CD4-positive, alpha-beta T cell (primary cell): ENCODE data around the gene ROCK1. TPM values are rescaled to one million over a fixed set of nuclear protein-coding genes. Genes with fewer than 3 reads are reported as not detected.
"Not testable (repeated sequence)": the region's sequence is repeated elsewhere in the genome, so short reads cannot be mapped to it uniquely, and the experiment has no call there.

Experiments used
- ATAC-seq: fragments of 200-7000 bp; cut with Tn5 transposase; one replicate; pipeline ENCODE4 v1.10.0; 2022; ENCODE audit warnings: mild to moderate bottlenecking; ENCODE audit not compliant: poor library complexity
- CTCF ChIA-PET: fragments of 350-600 bp; sonication (Branson Sonifier 250); formaldehyde crosslinking; loops from one replicate; lab custom pipeline; 2021; ENCODE audit warnings: antibody characterized with exemption, inconsistent platforms; lab: Charles Lee
- POLR2A ChIA-PET: fragments of 350-600 bp; sonication (Branson Sonifier 250); formaldehyde crosslinking; loops from one replicate; lab custom pipeline; 2021; ENCODE audit warnings: antibody characterized with exemption, inconsistent platforms; lab: Charles Lee
- DNase-seq, 14 experiments: peaks; one replicate each; pipeline ENCODE4 v3.0.0-alpha.2; 2013 to 2020; ENCODE audit warnings: mixed read lengths in 2 of 14
- H3K27ac ChIP-seq, 2 donors: one replicate each; pipeline versions ENCODE4 v1.5.1 to v1.7.0; 2013; ENCODE audit warnings: low read length in 2 of 2, low read depth in 1 of 2, mild to moderate bottlenecking in 1 of 2
- H3K27me3 ChIP-seq, 2 experiments: 1 replicate in 1 of 2; 2 replicates in 1 of 2; pipeline versions ENCODE4 v1.6.1 to v1.7.0; 2013; ENCODE audit warnings: low read length in 2 of 2, control low read depth in 1 of 2, mild to moderate bottlenecking in 1 of 2, moderate library complexity in 1 of 2; ENCODE audit not compliant: insufficient read depth in 2 of 2, control insufficient read depth in 1 of 2
- H3K36me3 ChIP-seq: one replicate; pipeline ENCODE4 v1.6.1; 2013; ENCODE audit warnings: low read length, control low read depth; ENCODE audit not compliant: insufficient read depth
- H3K4me1 ChIP-seq: one replicate; pipeline ENCODE4 v1.6.1; 2013; ENCODE audit warnings: low read length, control low read depth; ENCODE audit not compliant: insufficient read depth
- H3K4me3 ChIP-seq: one replicate; pipeline ENCODE4 v1.5.1; 2013; ENCODE audit warnings: mild to moderate bottlenecking, low read length, moderate library complexity
- H3K9me3 ChIP-seq, 2 experiments: 1 replicate in 1 of 2; 2 replicates in 1 of 2; pipeline versions ENCODE4 v1.6.1 to v1.7.0; 2013; ENCODE audit warnings: low read length in 2 of 2, mild to moderate bottlenecking in 2 of 2, control low read depth in 1 of 2, moderate library complexity in 1 of 2; ENCODE audit not compliant: control insufficient read depth in 1 of 2, insufficient read depth in 1 of 2
- H3K27ac Mint-ChIP-seq: one replicate; pipeline ENCODE4 v1.8.0; 2020; ENCODE audit warnings: mixed read lengths
- H3K27me3 Mint-ChIP-seq: one replicate; pipeline ENCODE4 v1.8.0; 2021; ENCODE audit warnings: mixed read lengths
- H3K36me3 Mint-ChIP-seq: one replicate; pipeline ENCODE4 v1.8.0; 2021; ENCODE audit warnings: low read depth, mixed read lengths
- H3K4me1 Mint-ChIP-seq: one replicate; pipeline ENCODE4 v1.8.0; 2021; ENCODE audit warnings: low read depth, mixed read lengths
- H3K4me3 Mint-ChIP-seq: one replicate; pipeline ENCODE4 v1.8.0; 2020; ENCODE audit warnings: mild to moderate bottlenecking, mixed read lengths
- H3K9me3 Mint-ChIP-seq: one replicate; pipeline ENCODE4 v1.8.0; 2020; ENCODE audit warnings: mixed read lengths
- intact Hi-C, 2 experiments: fragments of 100-400 bp; cut with DNase I in 1 of 2; cut with micrococcal nuclease in 1 of 2; formaldehyde crosslinking; loops; one replicate each; pipeline versions ENCODE4 v1.15.1 to v1.9.0; 2023 to 2025; cut with DNase I, micrococcal nuclease
- total RNA-seq, 174 experiments: library from RNA in 2 of 174; stranded (reverse) in 2 of 174; gene quantifications; one replicate each; pipeline ENCODE4 v1.2.3 and lab custom pipeline; 2021 to 2026
- TF ChIP-seq, protein P1 (sequence below): fragments of 200-600 bp; IDR thresholded peaks from one replicate; pipeline ENCODE4 v1.8.0; 2022; ENCODE audit warnings: antibody characterized with exemption, mild to moderate bottlenecking

The ROCK1 gene
- total RNA-seq, 2 experiments from 2014 or later, result 85.5 to 91.2 TPM

DNA sequence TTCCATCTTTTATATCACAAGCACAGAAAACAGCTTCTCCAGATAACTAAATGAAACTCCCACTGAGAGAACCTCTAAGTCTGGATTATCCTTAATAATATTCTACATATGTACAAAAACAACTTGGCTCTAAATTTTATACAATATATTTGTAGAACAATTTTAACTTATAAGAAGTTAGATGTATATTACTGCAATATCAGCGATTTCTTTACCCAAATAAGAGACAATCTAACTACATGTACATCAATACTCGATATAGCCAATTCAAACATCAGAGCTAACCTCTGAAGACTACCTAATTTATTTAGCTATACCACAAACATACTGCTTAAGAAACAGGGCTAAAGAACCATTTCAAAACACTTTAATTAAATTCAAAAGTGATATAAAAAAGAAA, 148.6 kb downstream of the ROCK1 start:
- TF ChIP-seq, protein P1, sequence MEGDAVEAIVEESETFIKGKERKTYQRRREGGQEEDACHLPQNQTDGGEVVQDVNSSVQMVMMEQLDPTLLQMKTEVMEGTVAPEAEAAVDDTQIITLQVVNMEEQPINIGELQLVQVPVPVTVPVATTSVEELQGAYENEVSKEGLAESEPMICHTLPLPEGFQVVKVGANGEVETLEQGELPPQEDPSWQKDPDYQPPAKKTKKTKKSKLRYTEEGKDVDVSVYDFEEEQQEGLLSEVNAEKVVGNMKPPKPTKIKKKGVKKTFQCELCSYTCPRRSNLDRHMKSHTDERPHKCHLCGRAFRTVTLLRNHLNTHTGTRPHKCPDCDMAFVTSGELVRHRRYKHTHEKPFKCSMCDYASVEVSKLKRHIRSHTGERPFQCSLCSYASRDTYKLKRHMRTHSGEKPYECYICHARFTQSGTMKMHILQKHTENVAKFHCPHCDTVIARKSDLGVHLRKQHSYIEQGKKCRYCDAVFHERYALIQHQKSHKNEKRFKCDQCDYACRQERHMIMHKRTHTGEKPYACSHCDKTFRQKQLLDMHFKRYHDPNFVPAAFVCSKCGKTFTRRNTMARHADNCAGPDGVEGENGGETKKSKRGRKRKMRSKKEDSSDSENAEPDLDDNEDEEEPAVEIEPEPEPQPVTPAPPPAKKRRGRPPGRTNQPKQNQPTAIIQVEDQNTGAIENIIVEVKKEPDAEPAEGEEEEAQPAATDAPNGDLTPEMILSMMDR, result no peak
- intact Hi-C loops, result loop anchor here in 1 of 2 experiments (10.0 kb wide), 1 partner anchor 52 kb away; no protein-coding TSS in a partner anchor

DNA sequence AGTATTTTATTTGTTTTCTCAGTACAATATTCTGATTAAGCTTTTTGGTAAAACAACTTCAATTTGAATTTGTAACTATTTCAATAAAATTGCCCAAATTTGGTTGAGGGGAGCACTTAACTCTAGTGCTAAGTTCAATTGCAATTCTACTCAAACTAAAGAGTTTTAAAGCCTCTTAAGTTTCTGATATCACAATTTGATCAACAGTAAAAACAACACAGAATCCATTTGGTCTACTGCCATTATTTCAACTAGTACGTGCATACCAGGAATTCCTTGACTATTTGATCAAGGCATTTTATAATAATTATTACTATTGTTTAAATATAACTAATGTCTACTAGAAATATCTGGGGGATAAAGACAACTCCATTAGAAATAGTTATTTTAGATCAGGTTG, 150.9 kb downstream of the ROCK1 start:
- Histone ChIP-seq H3K27ac (no peak overlapping the region), H3K4me3 (no peak overlapping the region), H3K9me3 (peaks cover 0 to 7% of the 10 kb centered on the region in 2 experiments), H3K36me3 (peaks cover 46% of the 10 kb centered on the region), H3K4me1 (no peaks in the 10 kb centered on the region), H3K27me3 (no peaks in the 10 kb centered on the region)
- intact Hi-C loops, result loop anchor here in 1 of 2 experiments (2.0 to 10.0 kb wide), 2 partner anchors 54 to 72 kb away; no protein-coding TSS in a partner anchor
- ATAC-seq, result no peak
- Mint-ChIP-seq H3K27ac (no peak overlapping the region), H3K36me3 (peaks cover 76% of the 10 kb centered on the region), H3K4me1 (no peaks in the 10 kb centered on the region), H3K9me3 (no peaks in the 10 kb centered on the region), H3K4me3 (no peak overlapping the region), H3K27me3 (no peaks in the 10 kb centered on the region)
- TF ChIP-seq, protein P1, result no peak
- ChIA-PET POLR2A (no interaction called here), CTCF (no interaction called here)
- DNase-seq, result no peak

More for the DNA sequence above, 148.6 kb downstream of the ROCK1 start:
- Mint-ChIP-seq H3K27me3 (no peaks in the 10 kb centered on the region), H3K4me1 (no peaks in the 10 kb centered on the region), H3K27ac (no peak overlapping the region), H3K36me3 (peaks cover 88% of the 10 kb centered on the region), H3K9me3 (no peaks in the 10 kb centered on the region), H3K4me3 (no peak overlapping the region)
- Histone ChIP-seq H3K36me3 (peaks cover 64% of the 10 kb centered on the region), H3K27ac (no peak overlapping the region), H3K4me3 (no peak overlapping the region), H3K4me1 (no peaks in the 10 kb centered on the region), H3K9me3 (no peaks in the 10 kb centered on the region), H3K27me3 (no peaks in the 10 kb centered on the region)
- no peak for DNase-seq
- ChIA-PET CTCF (no interaction called here), POLR2A (interaction anchor here (0.6 kb wide), 1 partner anchor 10 kb away, joined by 3 read pairs; no protein-coding TSS in a partner anchor)
- no peak for ATAC-seq

DNA sequence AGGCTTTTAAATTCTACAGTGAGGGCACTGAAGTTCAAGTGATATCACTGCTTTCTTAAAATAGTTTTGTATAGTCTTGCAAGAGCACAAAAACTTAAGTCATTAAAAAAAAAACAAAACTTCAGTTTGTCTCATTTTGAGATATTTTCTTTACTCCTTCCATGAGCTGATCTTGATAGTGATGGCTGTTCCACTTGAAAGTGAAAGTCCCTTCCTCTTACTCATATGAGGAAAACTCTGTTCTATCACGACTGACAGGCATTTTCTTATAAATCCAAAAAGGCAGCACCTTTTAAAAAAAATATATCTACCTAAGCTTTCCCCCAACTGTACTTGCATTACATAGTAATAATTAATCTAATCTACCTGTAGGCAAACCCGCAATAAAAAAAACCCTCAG, 160.8 kb downstream of the ROCK1 start:
- CTCF ChIA-PET, H3K36me3 ChIP-seq, H3K4me3 Mint-ChIP-seq, H3K27ac ChIP-seq, H3K9me3 Mint-ChIP-seq, H3K27ac Mint-ChIP-seq, H3K4me3 ChIP-seq, H3K4me1 Mint-ChIP-seq, DNase-seq, POLR2A ChIA-PET, H3K27me3 Mint-ChIP-seq, H3K27me3 ChIP-seq, intact Hi-C loops, H3K4me1 ChIP-seq, ATAC-seq, H3K9me3 ChIP-seq: not testable (repeated sequence)
- peaks cover 23% of the 10 kb centered on the region for H3K36me3 Mint-ChIP-seq

Other genes with a start within 250 kb of the ROCK1 start
- gene GREB1L, start 130.4 kb upstream of the ROCK1 start, total RNA-seq, result not detected